NCI-H1105 treated with DMSO at 0.1 percent for 48 hours (cell line): Measurements from ENCODE around the gene PER2.

Source experiments
- DNase-seq: peaks from one replicate; lab custom pipeline; 2025; lab: John Stamatoyannopoulos, UW

Gene PER2

DNA sequence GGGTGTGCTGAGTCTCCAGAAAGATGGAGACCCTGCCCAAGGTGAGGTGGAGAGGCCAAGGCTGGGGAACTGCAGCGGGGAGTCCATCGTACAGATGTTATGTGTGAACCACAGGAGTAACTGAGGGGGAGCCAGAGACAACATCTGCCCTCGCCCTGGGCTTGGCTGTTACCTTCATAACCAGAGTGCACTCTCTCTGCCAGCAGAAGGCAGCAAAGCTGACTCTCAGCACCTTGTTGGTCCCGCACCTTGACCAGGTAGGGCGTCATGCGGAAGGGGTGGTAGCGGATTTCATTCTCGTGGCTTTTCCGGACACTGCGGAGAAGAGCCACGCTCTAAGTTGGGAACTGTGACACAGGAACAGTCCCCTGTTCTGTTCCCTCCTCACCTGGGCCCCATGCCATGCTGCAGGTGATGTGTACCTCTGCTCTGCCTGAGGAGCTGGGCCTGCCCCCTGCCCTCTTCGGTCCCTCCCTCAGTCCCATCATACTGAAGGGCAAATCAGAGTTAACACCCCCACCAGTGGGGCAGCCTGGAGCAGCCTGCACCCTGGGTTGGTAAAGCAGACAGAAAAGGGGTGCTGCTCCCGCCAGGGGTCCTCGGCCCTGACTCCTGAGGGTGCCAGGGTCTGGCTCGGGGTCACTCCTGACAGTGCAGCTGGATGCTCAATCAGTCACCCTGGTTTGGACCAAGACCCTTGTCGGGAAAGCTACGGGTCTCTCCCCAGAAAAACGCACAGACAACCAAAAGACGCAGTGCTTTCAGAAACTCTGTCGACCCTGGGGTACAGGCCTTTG is 20.3 kb downstream of the PER2 start:
- DNase-seq: no peak

DNA sequence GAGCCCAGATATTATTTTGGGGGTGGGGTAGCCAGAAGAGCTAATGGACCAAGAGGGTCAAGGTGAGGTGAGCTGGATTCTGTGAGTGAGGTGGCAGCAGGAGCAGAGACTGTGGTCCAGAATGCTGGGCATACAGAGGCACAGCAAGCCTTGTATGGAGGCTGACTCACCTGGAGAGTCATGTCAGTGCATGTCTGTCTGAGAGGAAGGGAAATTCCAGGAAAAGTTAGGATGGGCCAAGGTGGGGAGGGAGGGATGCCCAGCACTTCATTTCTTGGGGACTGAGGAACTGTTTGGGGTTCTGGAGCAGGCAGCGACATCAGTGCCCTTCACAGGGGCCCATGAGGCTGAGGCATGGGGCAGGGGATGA is 21.1 kb downstream of the PER2 start:
- DNase-seq: no peak

DNA sequence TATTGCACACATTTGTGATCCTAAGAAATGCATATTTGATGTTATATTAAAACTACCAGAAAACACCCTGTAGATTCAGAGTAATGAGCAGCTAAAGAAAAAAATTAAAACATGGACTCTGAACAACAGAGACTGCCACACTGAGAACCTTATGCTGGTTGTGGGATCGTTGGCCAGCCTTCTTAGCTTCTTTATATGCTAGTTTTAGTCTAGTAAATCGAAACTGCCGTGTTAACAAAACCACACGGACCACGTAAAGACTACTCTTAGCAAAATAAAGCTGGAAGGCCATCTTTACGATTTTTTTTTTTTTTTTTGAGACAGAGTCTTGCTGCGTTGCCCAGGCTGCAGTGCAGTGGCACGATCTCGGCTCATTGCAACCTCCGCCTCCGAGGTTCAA is 22.8 kb downstream of the PER2 start:
- DNase-seq: no peak

DNA sequence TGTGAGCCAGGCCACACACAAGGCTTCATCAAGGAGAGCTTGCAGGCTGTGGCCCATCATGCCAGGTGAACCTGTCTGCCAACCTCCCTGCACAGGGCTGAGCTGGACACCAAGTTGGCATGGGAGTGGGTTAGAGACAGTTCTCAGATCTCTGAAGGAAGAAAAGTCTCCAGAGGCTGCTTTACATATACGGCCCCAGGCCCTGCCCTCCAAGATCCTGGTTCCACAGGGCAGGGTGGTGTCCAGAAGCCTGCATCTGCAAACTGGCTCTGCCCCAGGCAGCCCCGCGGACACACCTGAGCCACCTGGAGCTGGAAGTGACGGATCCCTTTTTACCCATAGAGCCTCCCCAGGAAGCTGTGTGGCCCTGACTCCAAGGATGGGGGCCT is 24.3 kb downstream of the PER2 start:
- no peak for DNase-seq

DNA sequence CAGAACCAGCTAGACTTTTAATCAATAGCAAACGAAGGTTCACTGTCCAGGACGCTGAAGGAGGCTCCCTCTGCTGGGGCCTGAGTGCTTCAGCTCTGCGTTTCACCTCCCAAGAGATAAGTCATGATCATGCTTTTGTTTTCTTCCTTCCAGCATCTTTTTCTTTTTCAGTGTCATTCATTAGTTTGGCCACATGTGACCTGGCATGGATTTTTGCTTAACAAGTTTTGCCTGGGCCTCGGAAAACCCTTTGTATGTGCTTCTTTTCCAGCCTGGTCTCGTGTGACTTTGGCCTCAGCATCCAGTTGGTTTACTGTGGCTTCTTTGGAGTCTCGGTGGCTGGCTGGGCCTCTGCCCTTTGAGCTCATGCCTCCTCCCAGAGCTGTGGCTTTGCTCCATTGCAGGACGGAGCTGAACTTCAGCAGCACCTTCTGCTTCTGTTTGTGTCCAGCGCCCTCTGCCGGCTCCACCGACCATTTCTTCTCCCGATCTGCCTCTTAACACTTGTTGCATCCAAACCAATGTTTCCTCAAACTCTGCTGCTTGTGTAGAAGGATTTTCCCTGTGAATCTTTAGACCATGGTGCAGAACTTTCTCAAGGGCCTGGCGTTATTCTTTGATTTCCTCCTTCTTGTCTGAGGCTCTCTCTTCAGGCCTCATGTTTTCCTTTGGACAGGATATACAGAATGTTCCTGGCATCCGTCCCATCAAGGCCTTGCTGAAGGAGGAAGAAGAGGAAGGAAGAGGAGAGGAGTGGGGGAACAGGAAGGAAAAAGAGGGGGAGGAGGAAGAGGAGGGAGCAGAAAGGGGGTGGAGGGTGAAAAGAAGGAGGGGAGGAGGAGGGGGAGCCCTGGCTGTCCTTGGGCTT is 25.0 kb downstream of the PER2 start:
- peak; percentile 55 for DNase-seq

DNA sequence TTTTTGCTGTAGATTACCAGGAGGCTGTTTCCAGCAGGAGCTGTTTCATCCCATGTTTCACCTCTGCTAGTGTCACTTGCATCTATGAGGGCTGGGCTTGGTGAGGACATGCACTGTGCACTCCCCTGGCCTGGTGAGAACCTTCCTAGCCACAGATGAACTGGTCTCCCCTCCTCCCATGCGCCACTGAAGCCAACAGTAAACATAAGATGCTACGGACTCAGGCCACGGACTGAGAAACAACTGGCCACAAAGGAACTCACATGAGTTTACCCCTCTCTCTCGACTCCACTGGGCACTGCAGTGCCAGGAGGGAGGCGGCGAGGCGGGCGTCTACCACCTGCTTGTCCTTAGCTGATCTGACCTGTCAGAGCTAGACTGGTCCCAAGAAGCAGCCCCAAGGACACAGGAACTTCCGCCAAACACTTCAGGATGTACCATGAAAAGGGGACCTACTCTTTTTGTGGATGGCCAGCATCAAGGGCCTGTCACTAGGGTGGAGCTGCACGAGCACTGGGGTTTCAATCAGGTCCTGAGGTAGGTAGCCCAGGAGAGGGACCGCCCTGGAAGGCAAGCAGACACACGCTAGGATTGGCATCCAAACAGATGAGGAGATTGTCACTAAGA is 25.8 kb downstream of the PER2 start:
- no peak for DNase-seq

DNA sequence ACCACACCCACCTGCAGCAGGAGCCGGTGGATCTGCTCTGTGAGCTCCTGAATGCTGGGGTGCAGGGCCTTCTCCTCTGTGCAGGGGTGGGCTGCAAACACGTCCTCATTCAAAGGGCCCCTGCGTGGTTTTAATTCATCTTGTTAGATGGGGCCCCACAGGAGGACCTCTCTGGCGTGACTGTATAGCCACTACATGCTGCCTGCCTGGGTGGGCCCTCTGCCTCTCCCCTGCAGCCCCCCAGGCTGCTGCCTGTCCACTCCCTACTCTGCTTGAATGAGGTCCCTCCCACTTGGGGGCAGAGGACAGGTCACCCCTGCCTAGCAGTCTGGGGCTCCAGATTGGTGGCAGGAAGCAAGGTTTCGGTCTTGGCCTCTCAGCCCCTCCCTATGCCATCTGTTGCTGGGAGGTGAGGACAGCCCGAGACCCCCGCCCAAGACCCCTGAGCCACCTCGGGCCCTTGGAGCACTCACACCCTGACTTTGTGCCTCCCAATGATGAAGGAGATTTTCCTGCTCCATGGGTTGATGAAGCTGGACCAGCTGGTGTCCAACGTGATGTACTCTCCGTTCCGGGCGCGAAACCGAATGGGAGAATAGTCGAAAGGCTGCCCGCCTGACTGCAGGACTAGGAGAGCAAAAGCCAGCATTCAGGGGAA is 26.6 kb downstream of the PER2 start:
- no peak for DNase-seq

DNA sequence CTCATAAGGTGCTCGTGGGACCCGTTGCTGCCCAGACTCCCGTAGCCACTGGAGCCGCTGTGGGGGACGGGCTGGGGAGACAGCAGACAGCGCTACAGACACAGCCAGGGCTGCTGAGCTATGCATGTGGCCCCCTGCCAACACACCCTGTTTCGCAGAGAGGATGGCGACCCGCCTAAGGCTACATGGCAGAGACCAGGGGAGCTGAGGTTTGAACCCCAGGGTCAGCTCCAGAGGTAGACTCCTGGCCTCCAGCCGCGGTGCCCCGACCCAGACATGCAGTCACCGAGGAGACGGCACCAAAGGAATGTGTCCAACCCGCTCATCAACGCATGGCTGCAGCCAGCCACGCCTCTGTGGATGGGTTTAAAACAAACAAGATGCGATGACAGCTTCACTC is 27.5 kb downstream of the PER2 start:
- DNase-seq: no peak

DNA sequence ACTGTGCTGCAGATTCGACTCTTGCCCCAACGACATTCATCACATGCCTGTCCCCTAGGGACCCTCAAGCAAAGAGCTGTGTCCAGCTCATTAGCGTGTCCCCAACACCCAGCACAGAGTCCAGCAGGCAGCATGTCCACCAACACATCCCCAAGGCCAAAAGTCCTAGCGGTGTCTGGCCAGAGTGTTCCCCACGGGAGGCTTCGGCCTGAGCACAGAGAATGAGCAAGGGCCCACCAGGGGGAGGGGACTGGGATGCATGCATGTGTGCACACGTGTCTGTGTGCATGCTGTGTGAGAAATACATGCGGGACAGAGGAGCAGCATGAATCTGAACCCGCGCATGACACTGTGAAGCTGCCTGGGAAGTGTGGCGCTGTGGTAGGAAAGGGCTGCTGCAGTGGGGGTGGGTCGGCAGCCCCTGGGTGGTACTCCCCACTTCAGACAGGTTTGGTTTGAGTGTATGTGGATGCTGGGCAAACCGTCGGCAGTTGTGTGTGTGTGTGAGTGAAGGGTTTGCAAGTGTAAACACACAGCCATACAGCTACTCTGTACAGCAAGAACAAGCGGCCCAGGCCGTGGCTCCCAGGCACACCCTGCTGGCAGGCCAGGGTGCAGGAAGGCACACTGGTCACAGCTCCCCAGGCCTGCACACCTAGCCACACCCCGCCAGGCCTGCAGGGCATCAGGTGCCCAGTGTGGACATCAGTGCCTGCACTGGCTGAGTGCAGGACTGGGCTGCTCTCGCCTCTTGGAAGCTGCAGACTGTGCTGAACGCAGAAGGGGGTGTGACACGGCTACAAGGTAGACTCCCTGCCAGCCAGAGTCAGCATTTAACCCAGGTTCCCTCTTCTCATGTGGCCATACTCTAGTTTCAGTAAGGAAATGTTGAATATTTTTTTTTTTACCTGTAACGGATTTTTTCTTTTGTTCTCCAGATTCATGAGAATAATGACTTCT is 29.1 kb downstream of the PER2 start:
- no peak for DNase-seq

DNA sequence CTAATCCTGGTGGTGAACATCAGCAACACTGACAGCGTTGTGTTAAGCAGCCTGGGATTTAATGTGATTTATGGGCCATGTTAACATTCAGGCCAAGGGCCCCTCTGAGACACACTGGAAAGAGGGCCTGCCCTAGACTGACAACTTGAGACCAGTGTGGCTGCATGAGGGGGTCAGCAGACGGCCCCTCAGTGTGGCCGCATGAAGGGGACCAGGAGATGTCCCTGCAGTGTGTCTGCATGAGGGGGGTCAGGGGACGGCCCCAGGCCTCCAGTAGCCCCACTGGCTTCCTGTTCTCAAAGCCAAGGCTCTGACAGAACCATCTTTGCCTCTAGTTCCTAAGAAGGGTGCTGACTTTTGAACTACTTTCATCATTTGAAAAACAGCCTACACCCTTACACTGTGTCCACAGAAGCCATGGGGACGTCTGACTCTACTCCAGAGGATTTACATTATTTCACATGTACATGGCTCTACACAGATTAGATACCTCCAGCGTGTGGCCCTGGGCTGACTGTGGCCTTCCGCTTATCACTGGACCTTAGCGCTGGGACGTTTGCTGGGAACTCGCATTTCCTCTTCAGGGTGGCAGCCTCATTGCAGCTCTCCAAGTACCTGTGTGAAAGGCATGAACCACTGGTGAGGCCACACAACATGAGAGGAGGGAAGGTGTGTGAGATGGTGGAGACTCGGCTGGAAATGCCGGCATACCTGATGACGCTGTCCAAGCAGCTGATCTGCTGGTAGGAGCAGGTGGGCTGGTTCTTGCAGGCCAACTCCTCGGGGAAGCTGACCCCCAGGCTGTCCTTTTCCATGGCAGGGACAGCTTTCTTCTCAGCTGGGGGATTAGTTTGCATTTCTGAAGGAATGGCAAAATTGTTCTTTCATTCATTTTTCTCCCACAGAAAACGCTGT is 30.4 kb downstream of the PER2 start:
- DNase-seq: no peak

DNA sequence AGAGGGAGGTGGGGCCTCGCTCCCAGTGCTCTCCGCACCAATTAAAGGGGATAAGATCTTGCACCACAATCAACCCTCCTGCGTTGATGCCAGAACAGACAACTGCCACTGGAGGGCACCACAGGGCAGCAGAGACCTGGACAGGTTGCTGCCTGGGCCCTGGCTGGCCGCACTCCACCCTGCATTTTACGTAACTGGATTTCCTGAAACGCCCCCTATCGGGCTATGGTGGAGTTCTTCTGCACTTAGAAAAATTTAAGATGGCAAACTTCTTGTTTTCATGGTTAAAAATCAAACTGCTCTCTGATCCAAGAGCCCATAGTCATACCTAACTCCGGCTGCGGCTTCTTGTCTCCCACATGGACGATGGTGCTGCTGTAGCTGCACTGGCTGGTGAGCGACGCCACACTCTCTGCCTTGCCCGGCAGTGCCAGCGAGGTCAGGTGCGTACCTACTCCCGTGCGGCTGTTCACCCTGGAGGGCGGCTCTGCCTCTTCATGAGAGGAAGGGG is 31.8 kb downstream of the PER2 start:
- DNase-seq: peak; percentile 90

DNA sequence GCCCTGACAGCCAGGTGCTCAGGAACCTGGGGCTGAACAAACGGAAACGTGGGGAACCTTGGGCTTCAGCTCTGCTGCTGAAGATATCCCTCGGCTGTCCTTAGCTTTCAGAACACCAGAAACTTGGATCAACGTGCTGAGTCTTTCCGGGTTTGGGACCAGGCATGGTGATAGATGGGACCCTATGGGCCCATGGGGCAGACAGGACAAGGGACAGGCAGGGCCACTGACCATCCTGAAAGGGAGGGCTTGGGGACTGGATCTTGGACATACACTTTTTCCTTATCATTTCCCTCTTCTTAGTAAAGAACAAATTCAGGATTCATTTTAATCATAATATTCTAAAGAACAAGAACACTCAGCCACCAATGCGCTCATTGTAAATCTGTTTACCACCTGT is 32.3 kb downstream of the PER2 start:
- DNase-seq: no peak

DNA sequence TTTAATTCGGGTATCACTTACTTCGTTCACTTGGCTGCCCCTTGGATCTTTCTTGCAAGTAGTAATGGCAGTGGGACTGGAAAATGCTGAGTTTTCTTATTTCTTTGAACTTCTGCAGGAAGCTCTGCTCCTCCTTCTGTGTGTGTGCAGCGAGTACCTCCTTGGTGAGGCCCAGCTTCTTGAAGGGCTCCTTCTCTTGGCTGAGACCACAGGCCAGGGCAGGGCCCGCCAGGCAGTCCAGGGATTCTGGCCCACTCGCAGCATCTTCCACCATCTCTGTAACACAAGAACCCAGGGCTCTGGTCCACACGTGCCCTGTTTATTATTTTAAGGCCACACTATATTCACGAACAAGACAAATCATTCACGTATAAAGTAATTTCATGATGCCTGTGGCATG is 32.8 kb downstream of the PER2 start:
- no peak for DNase-seq

DNA sequence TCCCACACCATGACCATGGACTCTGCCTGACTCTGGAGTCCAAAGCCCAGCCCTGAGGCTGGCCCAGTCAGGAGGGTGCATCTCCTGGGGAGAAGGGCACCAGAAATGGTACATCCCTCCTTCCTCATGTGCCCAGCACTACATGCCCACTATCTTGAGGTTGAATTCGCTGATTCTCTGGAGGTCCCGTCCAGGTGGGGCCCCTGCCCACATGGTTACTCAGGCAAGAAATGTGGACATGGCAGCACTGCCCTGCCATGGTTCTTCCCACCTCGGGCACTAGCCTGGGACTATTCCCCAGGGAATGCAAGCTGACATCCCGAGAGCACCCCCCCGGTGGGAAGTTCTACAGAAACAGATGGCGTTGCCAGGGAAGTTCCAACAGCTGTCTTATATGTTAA is 33.3 kb downstream of the PER2 start:
- no peak for DNase-seq

DNA sequence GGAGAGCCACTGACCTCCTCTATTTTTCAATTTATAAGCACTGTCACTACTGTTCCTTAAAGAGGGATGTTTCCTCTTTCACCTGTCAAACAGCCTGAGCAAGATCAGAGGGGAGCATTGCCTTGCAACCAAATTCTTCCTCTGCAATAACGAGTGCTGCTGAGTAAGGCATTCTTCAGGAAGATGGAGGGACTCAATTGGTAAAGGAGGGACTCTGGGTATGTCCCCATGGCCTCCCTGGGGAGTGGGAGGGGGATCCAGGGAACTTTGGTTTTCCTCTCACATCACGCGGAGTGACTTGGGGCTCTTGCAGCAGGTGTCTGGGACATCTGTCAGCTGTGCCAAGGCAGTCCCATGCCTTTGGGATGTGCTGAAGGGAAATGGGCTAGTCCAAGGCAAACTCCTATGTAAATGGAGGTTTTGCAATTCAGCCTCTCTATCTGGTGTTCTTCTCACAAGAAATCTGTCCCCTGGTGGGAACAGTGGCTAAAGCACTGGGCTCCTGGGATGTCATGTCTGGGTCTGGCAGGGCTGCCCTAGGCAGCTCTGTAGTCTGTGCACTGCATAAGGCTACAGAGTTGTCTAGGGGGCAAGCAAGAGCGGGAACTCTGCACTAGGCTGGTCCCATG is 34.2 kb downstream of the PER2 start:
- no peak for DNase-seq

DNA sequence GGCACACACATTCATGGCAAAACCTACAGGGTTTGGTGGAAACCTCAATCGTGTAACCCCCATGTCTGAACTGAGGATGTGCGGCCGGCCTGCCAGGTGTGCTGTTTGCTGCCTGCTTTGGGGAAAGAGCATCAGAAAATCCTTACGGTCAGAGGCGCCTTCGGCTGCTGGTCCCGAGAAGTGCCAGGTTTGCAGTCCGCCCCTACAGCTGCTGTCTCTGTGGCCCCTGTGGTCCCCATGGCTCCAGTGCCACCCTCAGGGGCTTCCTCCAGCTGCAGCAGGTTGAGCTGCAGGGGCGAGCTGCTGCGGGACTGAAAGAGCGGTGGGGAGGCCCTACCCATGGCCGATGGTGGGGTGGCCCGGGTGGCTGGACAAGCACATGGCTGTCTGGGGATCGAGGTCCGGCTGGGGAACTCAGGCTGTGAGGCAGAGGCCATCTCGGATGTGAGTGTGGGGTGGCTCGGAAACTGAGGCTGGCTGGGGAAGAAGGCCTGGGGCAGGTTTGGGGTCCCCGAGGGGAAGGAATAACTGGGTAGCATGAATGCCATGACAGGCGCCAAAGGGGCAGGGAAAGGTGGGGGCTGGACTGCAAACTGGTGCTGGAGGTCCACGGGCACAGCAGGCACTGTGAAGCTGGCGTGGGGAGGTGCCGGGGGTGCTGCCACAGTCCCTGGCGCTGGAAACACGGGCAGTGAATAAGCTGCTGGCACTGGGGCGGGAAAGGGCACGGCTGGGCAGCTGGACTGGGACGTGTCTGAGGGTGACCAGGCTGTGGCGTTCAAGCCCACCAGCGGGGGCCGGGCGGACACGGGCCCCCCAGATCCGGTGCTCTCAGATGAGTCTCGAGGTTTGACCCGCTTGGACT is 35.4 kb downstream of the PER2 start:
- no peak for DNase-seq

DNA sequence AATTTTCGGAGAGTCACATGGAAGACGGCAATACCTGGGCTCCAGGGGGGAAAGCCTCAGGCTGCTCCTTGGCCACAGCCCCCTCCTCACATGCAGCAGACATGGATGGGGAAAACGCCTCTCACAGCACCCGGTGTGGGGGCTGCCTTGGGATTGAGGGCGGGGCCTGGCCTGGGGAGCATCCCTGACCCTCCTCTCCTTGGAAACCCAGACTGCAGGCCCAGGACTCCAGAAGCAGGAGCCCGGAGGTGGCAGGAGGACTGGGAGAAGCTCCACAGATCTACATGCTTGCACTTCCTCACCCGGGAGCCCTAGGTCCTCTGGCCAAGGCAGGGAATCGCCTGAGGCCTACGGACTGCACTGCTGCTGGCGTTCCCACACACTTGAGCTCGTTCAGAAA is 36.4 kb downstream of the PER2 start:
- no peak for DNase-seq

DNA sequence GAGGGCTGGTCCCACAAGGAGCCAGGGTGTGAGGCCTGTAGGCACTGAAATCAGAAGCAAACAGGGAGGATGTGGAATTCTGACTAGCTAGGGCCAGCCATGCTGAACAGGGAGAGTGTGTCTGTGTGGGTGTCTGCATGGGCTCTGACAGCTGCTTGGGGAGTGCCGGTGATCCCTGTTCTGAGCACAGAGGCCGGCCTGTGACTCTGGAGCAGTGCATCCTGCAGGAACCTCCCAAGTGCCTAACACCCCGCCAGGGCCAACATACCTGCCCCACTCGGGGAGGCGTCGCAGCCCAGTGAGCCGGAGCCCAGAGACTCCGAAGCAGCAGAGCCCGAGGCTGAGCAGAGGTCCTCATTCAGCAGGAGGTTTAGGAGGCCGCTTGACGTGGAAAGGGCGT is 37.1 kb downstream of the PER2 start:
- DNase-seq: no peak

DNA sequence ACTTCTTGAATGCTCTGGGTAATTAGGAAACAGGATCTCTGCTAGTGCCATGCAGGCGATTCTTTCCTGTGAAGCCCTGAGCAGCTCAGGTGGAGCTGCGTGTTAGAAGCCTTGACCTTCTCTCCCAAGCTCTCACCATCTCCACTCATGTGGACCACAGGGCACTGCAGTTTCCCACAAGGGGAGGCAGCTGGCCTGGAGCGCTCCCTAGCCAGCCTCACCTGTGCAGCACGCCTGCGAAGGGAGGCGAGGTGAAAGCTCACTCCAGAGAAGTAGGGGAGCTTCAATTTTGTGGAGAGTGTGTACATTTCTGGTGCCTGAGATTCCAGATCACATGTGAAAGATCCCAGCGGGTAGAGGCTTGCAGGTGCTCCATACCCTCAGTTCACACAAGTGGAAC is 37.5 kb downstream of the PER2 start:
- no peak for DNase-seq
